HG02571 (cell line): Measurements from ENCODE around the gene EDN3.

Source experiments
- ATAC-seq: cut with Tn5 transposase; IDR thresholded peaks from one replicate; pipeline ENCODE4 v1.9.1; 2021; ENCODE audit warnings: mild to moderate bottlenecking, moderate library complexity; ENCODE audit not compliant: unreplicated experiment

EDN3 gene

GRCh38 chr20:59300333-59301081, at the start of gene EDN3:
TSS of gene EDN3 (plus strand) at chr20:59300611. CDS start at chr20:59300813, 202 bp downstream.
- no peak for ATAC-seq

GRCh38 chr20:59253325-59253724, 47.1 kb upstream of the EDN3 start:
- no peak for ATAC-seq

- no peak for ATAC-seq
Measured at GRCh38 chr20:59253779-59254319, 46.6 kb upstream of the EDN3 start.

GRCh38 chr20:59255256-59255655, 45.2 kb upstream of the EDN3 start:
- no peak for ATAC-seq

GRCh38 chr20:59258221-59258621, 42.2 kb upstream of the EDN3 start:
- ATAC-seq, result no peak

- no peak for ATAC-seq
Measured at GRCh38 chr20:59259946-59260345, 40.5 kb upstream of the EDN3 start.

GRCh38 chr20:59265298-59265697, 35.1 kb upstream of the EDN3 start:
- no peak for ATAC-seq

GRCh38 chr20:59268870-59269269, 31.5 kb upstream of the EDN3 start:
- no peak for ATAC-seq

GRCh38 chr20:59269411-59270025, 30.9 kb upstream of the EDN3 start:
- no peak for ATAC-seq

GRCh38 chr20:59270380-59270779, 30.0 kb upstream of the EDN3 start:
- no peak for ATAC-seq

GRCh38 chr20:59273739-59274357, 26.6 kb upstream of the EDN3 start:
- ATAC-seq, result no peak

- no peak for ATAC-seq
Measured at GRCh38 chr20:59276938-59277337, 23.5 kb upstream of the EDN3 start.

GRCh38 chr20:59284470-59284869, 15.9 kb upstream of the EDN3 start:
- no peak for ATAC-seq

- ATAC-seq, result no peak
Measured at GRCh38 chr20:59289994-59290393, 10.4 kb upstream of the EDN3 start.

- no peak for ATAC-seq
Measured at GRCh38 chr20:59291740-59292383, 8.5 kb upstream of the EDN3 start.

- ATAC-seq, result no peak
Measured at GRCh38 chr20:59295531-59295930, 4.9 kb upstream of the EDN3 start.

GRCh38 chr20:59297686-59298085, 2.7 kb upstream of the EDN3 start:
- ATAC-seq, result no peak

GRCh38 chr20:59299945-59300332, 472 bp upstream of the EDN3 start:
- ATAC-seq, result no peak

GRCh38 chr20:59301343-59302007, 1.1 kb downstream of the EDN3 start:
- ATAC-seq, result no peak

GRCh38 chr20:59305908-59306655, 5.7 kb downstream of the EDN3 start:
- ATAC-seq, result no peak
